Measurements from ENCODE around the gene BRD4.
A peak's percentile ranks its signal among the peaks of the same experiment; 100 is the strongest.

BRD4 gene

GRCh38 chr19:15225760-15226159 is 106.6 kb downstream of the BRD4 start:
- no peak for DNase-seq (ENCODE audit: low read depth)

GRCh38 chr19:15223649-15224361 is 108.5 kb downstream of the BRD4 start:
- DNase-seq (ENCODE audit: low read depth) = no peak

GRCh38 chr19:15222738-15223648 is 109.3 kb downstream of the BRD4 start:
- DNase-seq (ENCODE audit: low read depth) = peak; percentile 49

GRCh38 chr19:15220833-15221232 is 111.5 kb downstream of the BRD4 start:
- DNase-seq (ENCODE audit: low read depth) = no peak

DNA sequence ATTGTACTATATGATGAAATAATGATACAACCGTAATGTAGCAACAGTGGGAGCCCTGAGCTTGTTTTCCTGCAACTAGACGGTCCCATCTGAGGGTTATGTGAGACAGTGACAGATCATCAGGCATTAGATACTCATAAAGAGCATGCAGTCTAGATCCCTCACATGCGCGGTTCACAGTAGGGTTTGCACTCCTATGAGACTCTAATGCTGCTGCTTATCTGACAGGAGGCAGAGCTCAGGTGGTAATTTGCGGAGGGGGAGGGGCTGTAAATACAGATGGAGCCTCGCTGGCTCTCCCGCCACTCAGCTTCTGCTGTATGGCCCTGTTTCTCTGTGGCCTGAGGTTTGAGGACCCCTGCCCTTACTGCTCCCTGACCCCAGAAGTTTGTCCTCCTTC is 113.8 kb downstream of the BRD4 start:
- no peak for DNase-seq (ENCODE audit: low read depth)

DNA sequence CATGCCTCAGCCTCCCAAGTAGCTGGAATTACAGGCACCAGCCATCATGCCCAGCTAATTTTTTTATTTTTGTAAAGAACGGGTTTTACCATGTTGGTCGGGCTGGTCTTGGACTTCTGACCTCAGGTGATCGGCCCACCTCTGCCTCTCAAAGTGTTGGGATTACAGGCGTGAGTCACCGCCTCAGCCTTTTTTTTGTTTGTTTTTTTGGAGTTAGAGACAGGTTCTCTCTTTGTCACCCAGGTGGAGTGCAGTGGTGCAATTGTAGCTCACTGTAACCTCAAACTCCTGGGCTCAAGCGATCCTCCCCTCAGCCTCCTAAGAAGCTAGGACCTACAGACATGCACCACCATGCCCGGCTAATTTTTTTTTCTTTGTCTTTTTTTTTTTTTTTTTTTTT is 116.0 kb downstream of the BRD4 start:
- DNase-seq (ENCODE audit: low read depth) = no peak

GRCh38 chr19:15213715-15214381 is 118.5 kb downstream of the BRD4 start:
- DNase-seq (ENCODE audit: low read depth) = no peak

DNA sequence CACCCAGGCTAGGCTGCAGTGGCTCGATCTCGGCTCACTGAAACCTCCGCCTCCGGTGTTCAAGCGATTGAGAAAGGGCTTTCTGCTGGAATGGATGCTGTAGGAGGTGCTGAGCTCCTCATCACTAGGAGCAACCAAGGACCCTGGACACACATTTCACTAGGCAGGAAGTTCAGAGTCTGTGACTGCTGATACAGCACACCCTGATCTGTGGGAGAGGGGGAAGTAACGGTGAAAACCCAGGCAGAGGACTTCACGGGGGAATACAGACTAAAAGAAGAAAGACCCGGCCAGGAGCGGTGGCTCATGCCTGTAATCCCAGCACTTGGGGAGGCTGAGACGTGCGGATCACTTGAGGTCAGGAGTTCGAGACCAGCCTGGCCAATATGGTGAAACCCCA is 119.6 kb downstream of the BRD4 start:
- DNase-seq (ENCODE audit: low read depth) = no peak

GRCh38 chr19:15210323-15210781 is 122.0 kb downstream of the BRD4 start:
- DNase-seq (ENCODE audit: low read depth) = no peak

DNA sequence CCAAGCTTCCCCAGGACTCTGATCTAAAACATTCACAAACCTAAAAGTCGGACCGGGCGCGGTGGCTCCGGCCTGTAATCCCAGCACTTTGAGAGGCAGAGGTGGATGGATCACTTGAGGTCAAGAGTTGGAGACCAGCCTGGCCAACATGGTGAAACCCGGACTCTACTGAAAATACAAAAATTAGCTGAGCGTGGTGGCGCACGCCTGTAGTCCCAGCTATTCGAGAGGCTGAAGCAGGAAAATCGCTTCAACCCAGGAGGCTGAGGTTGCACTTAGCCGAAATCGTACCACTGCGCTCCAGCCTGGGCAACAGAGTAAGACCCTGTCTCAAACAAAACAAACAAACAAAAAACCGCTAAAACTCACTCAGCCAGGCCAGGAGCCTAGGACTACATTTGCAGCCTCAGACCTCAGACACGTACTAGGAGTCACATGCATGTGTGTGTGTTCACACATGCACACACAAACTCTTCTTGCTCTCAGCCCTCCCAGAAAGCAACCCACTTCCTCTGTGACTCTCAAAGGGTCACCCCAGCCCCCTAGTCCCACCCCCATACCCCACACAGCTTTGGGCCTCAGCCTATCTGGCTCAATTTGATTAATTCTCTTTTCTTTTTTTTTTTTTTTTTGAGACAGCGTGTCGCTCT is 130.8 kb downstream of the BRD4 start:
- no peak for DNase-seq (ENCODE audit: low read depth)

DNA sequence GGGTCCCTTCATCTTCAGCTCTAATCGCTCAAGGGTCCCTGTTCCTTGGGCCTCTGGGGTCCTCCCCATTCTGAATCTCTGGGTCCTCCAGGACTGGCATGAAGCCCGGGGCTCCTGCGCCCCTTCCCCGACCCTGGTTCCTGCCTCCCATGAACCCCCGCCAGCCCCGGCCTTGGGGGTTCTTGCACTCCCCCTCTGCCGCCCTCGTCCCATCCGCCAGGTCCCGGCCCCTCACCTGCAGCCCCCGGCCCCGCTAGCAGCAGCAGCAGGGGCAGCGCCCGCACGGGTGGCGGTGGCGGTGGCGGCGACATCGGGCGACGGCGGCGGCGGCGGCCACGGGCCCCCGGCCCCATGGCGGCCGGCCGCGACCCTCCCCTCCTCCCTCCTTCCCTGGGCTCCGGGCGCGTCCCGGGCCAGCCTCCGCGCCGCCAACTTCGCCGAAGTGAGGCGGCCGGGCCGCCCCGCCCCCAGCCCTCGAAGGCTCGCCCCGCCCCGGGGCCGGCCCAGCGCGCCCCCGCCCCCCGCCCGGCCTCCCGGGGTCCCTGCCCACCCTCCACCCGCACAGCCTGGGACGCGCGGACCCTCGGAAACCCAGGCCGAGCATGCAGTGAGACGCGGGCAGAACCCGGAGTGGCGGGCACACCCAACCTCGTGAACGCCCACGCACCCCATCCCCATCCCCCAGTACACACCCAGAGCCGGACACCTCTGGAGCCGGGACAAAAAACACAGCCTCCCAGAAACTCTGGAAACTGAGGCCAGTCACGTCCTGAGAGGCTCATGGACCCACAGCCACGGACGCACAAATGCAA is 131.6 kb downstream of the BRD4 start, which contains the start of gene NOTCH3:
NOTCH3 (minus strand) TSS at position 443 of the 812 bp plus-strand sequence; CDS start at position 353, 90 bp downstream.
- no peak for DNase-seq (ENCODE audit: low read depth)

DNA sequence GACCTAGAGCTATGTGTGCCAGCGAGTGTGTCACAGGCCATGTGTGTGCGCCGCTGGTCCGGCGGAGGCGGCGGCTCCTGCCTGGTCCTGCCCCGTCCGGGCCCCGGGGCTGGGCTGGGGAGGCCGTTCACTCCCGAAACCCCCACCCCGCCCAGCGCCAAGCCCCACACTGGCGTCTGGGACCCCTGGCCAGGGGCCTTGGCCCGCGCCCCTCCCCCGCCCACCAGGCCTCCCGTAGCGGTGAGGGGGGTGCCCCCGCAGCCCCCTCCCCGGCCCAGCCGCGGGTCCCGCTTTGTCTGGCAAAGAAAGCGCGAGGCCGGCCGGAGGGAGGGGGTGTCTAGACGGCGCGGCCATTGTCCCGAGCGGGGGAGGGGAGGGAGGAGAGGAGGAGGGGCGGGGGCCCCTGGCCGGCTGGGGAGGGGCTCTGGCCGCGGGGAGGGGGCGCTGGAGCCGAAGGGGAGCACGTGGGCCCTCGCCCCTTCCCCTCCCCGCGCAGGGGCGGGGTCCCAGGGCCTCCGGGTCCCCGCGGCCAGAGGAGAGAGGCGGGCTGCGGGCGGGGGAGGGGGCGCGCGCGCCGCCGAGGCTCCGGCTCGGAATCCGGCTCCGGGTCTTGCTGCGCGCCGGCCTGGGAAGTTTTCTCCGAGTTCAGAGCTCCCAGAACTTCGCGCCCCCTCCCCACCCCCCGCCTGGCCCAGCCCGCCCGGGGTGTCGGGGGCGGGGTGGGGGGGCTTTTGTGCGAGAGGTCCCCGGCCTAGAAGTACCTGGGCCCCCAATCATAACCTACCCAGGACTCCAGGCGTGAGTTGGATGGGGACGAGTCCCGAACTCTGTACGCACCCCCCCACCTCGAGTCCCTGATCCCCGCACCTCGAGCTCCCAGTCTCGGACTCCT is 132.4 kb downstream of the BRD4 start:
- DNase-seq (ENCODE audit: low read depth) = no peak

- no peak for DNase-seq (ENCODE audit: low read depth)
These were observed 133.2 kb downstream of the BRD4 start for GRCh38 chr19:15198951-15199660.

DNA sequence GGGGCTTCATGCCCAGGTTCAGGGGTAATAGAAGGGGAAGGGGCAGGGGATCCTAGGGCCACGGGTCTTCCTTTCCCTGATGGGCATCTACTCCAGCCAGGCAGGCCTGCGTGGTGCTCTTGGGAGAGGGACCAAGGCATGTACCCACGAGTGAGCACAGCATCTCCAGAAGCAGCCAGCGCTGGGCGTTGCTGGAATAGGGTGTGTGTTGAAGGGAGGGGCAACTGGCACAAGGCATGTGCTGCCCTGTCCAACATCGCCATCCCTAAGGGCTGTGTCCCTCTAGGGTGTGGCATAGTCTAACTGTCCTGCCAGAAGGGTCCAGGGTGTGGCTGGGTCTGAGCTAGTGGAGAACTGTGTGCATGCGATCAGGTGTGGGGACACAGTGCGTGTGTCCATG is 134.4 kb downstream of the BRD4 start:
- no peak for DNase-seq (ENCODE audit: low read depth)

DNA sequence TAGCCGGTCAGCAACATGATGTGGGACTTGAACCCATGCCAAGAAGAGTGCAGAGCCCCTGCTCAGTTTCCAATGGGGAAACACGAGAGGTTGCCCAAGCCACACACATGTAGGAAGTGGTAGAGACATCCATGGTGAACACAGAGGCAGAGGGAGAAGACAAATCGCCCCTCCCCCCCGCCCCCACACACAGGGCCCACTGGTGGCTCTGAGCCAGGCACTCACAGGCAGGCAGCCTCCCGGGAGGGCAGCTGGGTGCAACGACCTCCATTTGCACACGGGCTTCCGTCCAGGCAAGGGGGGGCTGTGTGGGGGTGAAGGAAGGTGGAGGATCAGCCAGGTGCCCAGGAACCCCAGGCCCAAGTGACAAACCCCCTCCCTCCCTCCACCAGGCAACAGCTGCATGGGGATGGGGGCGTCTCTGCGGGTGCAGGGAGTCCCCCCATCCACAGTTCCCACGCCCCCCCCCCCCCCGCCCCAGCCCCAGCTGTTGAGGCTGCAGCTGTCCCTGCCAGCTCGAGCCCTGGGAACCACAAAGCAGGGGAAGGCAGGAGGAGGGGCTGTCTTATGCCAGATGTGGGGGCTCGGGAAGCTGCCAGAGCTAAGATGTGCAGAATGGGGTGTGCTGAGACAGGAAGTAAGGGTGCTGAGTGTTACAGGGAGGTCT is 134.9 kb downstream of the BRD4 start:
- DNase-seq (ENCODE audit: low read depth) = no peak

- DNase-seq (ENCODE audit: low read depth) = no peak
These were observed 135.9 kb downstream of the BRD4 start for GRCh38 chr19:15196360-15197005.

- no peak for DNase-seq (ENCODE audit: low read depth)
These were observed 136.7 kb downstream of the BRD4 start for GRCh38 chr19:15195371-15196334.
